Kidney (tissue), 14 donors: ENCODE measurements around the gene OSER1. TPM values are rescaled to one million over a fixed set of nuclear protein-coding genes. Genes with fewer than 3 reads are reported as not detected.

ENCODE experiments used
- DNase-seq, 5 donors: peaks; one replicate each; pipeline ENCODE4 v3.0.0-alpha.2; 2013 to 2020
- FAIRE-seq: peaks from 2 replicates; lab custom pipeline; 2012; peaks lifted over from hg19 to GRCh38; lab: Jason Lieb, UNC
- H3K27ac ChIP-seq, 2 donors: one replicate each; pipeline ENCODE4 v1.7.0; 2013; ENCODE audit warnings: low read depth in 2 of 2, low read length in 2 of 2, inconsistent platforms in 1 of 2
- H3K27me3 ChIP-seq: one replicate; pipeline ENCODE4 v1.7.1; 2013; ENCODE audit warnings: low read length, inconsistent platforms; ENCODE audit not compliant: control insufficient read depth, insufficient read depth
- H3K36me3 ChIP-seq, 3 donors: one replicate each; pipeline versions ENCODE4 v1.7.0 to v1.7.1; 2013; ENCODE audit warnings: low read length in 3 of 3, control low read depth in 1 of 3, inconsistent platforms in 1 of 3; ENCODE audit not compliant: insufficient read depth in 3 of 3, control insufficient read depth in 2 of 3
- H3K4me1 ChIP-seq, 3 donors: one replicate each; pipeline versions ENCODE4 v1.7.0 to v1.7.1; 2013; ENCODE audit warnings: low read length in 3 of 3, inconsistent platforms in 1 of 3, low read depth in 1 of 3; ENCODE audit not compliant: control insufficient read depth in 2 of 3, insufficient read depth in 2 of 3
- H3K4me3 ChIP-seq, 3 donors: one replicate each; pipeline versions ENCODE4 v1.7.0 to v1.8.1; 2013; ENCODE audit warnings: low read length in 3 of 3, control low read depth in 1 of 3, inconsistent platforms in 1 of 3
- H3K9ac ChIP-seq, 3 donors: one replicate each; pipeline versions ENCODE4 v1.7.0 to v1.7.1; 2013; ENCODE audit warnings: low read length in 3 of 3, control low read depth in 1 of 3, inconsistent platforms in 1 of 3
- H3K9me3 ChIP-seq, 3 donors: one replicate each; pipeline versions ENCODE4 v1.7.0 to v1.7.1; 2013; ENCODE audit warnings: low read length in 3 of 3, control low read depth in 1 of 3, inconsistent platforms in 1 of 3; ENCODE audit not compliant: control insufficient read depth in 2 of 3, insufficient read depth in 1 of 3
- intact Hi-C: fragments of 100-400 bp; cut with DNase I; formaldehyde crosslinking; loops from one replicate; pipeline ENCODE4 v1.11.1; 2022
- polyA plus RNA-seq: library from polyadenylated mRNA; stranded (reverse); fragments of 350-450 nt; fragmentation: Illumina TruSeq; extraction: RNeasy Lipid Tissue Mini Kit (QIAGEN cat#74804); gene quantifications from one replicate; pipeline ENCODE4 v1.2.3, GENCODE V29; 2014; ENCODE audit warnings: low read depth, low replicate concordance; ENCODE audit not compliant: insufficient read depth
- total RNA-seq: library from RNA; stranded (reverse); fragmentation: NEBNext Ultra II Directional; extraction: Animal tissue kit (Norgen Biotek cat#: 25700); gene quantifications from one replicate; pipeline ENCODE4 v1.2.1, GENCODE V29; 2021
- TF ChIP-seq, protein P1 (sequence below): IDR thresholded peaks from 3 replicates; pipeline ENCODE4 v1.5.1; 2012; ENCODE audit warnings: mild to moderate bottlenecking, moderate library complexity, borderline replicate concordance; ENCODE audit not compliant: insufficient read depth; ENCODE audit errors: extremely low read depth
- donor health status: control.
- donor health status: control.
- donor health status: control.
- donor health status: control.
- donor health status: control.
- donor health status: DM: yes; HTN: yes; CAD: no.
- donor health status: Normal renal cell carcinoma (clear cell type).

Gene OSER1
- total and polyA plus RNA-seq, 2 donors from 2014 or later, result 29.3 to 33.5 TPM

DNA sequence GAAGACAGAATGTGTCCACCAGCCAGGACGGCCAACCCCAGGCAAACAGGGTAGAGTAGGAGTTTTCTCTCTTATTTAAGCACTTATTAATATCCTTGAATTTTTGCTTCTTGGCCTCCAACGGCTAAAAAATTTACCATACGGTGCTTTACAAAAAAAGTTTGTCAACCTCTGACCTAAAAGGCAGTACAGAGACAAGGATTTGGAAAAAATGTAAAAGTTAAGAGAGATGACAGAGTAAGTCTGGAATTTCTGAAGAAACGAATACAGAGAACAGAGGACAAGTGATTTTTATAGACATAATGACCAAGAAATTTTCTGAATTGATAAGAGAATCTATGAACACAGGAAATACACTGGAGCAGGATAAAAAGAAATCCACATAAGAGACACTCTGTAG lies 10.2 kb downstream of the OSER1 start:
- Histone ChIP-seq H3K27ac (no peak overlapping the region), H3K27me3 (no peaks in the 10 kb centered on the region), H3K4me1 (no peaks in the 10 kb centered on the region), H3K4me3 (no peak overlapping the region), H3K9me3 (no peaks in the 10 kb centered on the region), H3K9ac (no peak overlapping the region), H3K36me3 (peaks cover 6 to 77% (median 36%) of the 10 kb centered on the region in 3 donors)
- intact Hi-C loops, result no loop called here
- no peak for DNase-seq
- no peak for FAIRE-seq
- TF ChIP-seq, protein P1, sequence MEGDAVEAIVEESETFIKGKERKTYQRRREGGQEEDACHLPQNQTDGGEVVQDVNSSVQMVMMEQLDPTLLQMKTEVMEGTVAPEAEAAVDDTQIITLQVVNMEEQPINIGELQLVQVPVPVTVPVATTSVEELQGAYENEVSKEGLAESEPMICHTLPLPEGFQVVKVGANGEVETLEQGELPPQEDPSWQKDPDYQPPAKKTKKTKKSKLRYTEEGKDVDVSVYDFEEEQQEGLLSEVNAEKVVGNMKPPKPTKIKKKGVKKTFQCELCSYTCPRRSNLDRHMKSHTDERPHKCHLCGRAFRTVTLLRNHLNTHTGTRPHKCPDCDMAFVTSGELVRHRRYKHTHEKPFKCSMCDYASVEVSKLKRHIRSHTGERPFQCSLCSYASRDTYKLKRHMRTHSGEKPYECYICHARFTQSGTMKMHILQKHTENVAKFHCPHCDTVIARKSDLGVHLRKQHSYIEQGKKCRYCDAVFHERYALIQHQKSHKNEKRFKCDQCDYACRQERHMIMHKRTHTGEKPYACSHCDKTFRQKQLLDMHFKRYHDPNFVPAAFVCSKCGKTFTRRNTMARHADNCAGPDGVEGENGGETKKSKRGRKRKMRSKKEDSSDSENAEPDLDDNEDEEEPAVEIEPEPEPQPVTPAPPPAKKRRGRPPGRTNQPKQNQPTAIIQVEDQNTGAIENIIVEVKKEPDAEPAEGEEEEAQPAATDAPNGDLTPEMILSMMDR, result no peak

DNA sequence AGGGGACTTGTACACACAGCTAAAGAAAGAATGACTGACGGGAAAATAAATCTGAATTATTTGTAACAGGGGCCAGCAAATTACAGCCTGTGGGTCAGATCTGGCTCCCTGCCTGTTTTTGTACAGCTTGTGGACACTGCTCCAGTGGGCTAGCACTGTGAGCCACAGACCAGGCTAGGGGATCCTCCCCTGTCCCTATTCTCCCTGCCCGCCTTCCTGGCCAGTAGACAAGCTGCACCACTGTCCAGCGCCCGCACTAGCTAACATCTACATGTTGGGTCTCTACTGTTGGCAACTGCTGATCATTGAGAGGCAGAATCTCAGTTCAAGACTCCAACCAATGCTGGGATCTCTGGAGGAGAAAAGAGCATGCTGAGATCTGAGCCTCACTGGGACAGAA lies 10.7 kb downstream of the OSER1 start:
- H3K9me3 ChIP-seq, result no peaks in the 10 kb centered on the region
- H3K36me3 ChIP-seq, result peaks cover 6 to 73% (median 33%) of the 10 kb centered on the region in 3 donors
- FAIRE-seq, result no peak
- H3K9ac ChIP-seq, result no peak overlapping the region
- H3K4me3 ChIP-seq, result no peak overlapping the region
- no peaks in the 10 kb centered on the region for H3K4me1 ChIP-seq
- no peak for DNase-seq
- TF ChIP-seq, protein P1, result no peak
- no peak overlapping the region for H3K27ac ChIP-seq
- H3K27me3 ChIP-seq, result no peaks in the 10 kb centered on the region
- intact Hi-C loops, result no loop called here

DNA sequence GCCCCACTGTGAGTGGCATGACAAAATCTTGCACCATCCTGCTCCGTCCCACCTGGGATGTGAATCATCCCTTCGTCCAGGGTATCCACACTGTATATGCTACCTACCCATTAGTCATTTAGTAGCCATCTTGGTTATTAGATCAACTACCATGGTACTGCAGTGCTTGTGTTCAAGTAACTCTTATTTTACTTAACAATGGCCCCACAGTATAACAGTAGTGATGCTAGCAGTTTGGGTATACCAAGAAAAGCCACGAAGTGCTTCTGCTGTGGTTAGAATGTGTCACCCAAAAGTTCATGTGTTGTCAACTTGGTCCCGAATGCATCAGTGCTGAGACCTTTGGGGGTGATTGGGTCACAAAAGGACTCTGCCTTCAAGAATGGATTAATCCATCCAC lies 11.7 kb downstream of the OSER1 start:
- no peaks in the 10 kb centered on the region for H3K9me3 ChIP-seq
- no peak overlapping the region for H3K9ac ChIP-seq
- no peak overlapping the region for H3K27ac ChIP-seq
- peaks cover 6 to 64% (median 33%) of the 10 kb centered on the region in 3 donors for H3K36me3 ChIP-seq
- no peak overlapping the region for H3K4me3 ChIP-seq
- H3K4me1 ChIP-seq, result no peaks in the 10 kb centered on the region
- TF ChIP-seq, protein P1, result no peak
- DNase-seq (no peak), FAIRE-seq (no peak)
- H3K27me3 ChIP-seq, result no peaks in the 10 kb centered on the region
- intact Hi-C loops, result no loop called here

DNA sequence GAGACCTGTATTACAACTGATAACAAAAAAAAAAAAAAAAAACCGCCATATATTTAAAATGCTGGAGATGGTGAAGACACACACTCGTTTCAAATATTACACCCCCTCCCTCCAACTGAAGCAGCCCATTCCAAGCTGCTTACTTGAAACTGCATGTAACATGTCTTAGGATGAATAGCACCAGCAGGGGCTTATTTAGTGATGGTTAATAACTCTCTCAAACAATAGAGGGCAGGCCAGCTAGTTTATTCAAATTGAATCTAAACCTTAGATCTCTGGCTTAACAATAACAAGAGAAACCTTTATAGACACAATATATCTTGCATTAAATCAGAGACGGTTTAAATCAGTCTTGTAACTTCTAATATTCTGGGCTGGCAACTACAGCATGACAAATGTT lies 14.3 kb downstream of the OSER1 start:
- Histone ChIP-seq H3K27ac (no peak overlapping the region), H3K36me3 (peaks cover 4 to 49% (median 33%) of the 10 kb centered on the region in 3 donors), H3K4me3 (no peak overlapping the region), H3K27me3 (no peaks in the 10 kb centered on the region), H3K9me3 (no peaks in the 10 kb centered on the region), H3K4me1 (no peaks in the 10 kb centered on the region), H3K9ac (no peak overlapping the region)
- intact Hi-C loops, result no loop called here
- TF ChIP-seq, protein P1, result no peak
- no peak for FAIRE-seq
- no peak for DNase-seq
